Body of pancreas (tissue), 4 donors: ENCODE measurements around the gene TOMM22.

ENCODE experiments used
- POLR2A ChIP-seq, 3 donors: fragments of 450-650 bp; IDR thresholded peaks; one replicate each; pipeline ENCODE4 v1.6.1; 2016; ENCODE audit warnings: antibody characterized with exemption in 3 of 3, mild to moderate bottlenecking in 2 of 3
- TF ChIP-seq, protein P1 (sequence below), 7 experiments: fragments of 450-650 bp in 4 of 7; fragments of 200-600 bp in 3 of 7; sonication (generic) in 3 of 7; IDR thresholded peaks; one replicate each; pipeline ENCODE4 v1.5.1; 2016 to 2019; ENCODE audit warnings: antibody characterized with exemption in 7 of 7

GRCh38 chr22:38716826-38717225 is 35.1 kb downstream of the TOMM22 start:
- TF ChIP-seq, protein P1, sequence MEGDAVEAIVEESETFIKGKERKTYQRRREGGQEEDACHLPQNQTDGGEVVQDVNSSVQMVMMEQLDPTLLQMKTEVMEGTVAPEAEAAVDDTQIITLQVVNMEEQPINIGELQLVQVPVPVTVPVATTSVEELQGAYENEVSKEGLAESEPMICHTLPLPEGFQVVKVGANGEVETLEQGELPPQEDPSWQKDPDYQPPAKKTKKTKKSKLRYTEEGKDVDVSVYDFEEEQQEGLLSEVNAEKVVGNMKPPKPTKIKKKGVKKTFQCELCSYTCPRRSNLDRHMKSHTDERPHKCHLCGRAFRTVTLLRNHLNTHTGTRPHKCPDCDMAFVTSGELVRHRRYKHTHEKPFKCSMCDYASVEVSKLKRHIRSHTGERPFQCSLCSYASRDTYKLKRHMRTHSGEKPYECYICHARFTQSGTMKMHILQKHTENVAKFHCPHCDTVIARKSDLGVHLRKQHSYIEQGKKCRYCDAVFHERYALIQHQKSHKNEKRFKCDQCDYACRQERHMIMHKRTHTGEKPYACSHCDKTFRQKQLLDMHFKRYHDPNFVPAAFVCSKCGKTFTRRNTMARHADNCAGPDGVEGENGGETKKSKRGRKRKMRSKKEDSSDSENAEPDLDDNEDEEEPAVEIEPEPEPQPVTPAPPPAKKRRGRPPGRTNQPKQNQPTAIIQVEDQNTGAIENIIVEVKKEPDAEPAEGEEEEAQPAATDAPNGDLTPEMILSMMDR (IDR thresholded peaks at IDR 0.05): no peak
- no peak for TF ChIP-seq POLR2A (IDR thresholded peaks at IDR 0.05)
